WERI-Rb-1 (cell line): ENCODE data around the gene NPIPB2.

ENCODE experiments used
- DNase-seq: peaks from one replicate; pipeline ENCODE4 v3.0.0-alpha.2; 2020
- H3K27ac ChIP-seq: fragments of 250-450 bp; sonication (Bioruptor Pico); 2 replicates; pipeline ENCODE4 v1.5.1; 2020; ENCODE audit warnings: mild to moderate bottlenecking, moderate library complexity
- H3K27me3 ChIP-seq: fragments of 250-450 bp; sonication (Bioruptor Pico); 2 replicates; pipeline ENCODE4 v1.5.1; 2021; ENCODE audit warnings: mild to moderate bottlenecking, low read depth, moderate library complexity; ENCODE audit not compliant: insufficient read depth, severe bottlenecking
- H3K36me3 ChIP-seq: fragments of 250-450 bp; sonication (Bioruptor Pico); 2 replicates; pipeline ENCODE4 v1.5.1; 2020; ENCODE audit warnings: mild to moderate bottlenecking, moderate library complexity
- H3K4me3 ChIP-seq: 2 replicates; pipeline ENCODE4 v1.5.1; 2011; ENCODE audit warnings: low read depth, mild to moderate bottlenecking, control low read depth, low read length
- H3K9me3 ChIP-seq: fragments of 250-450 bp; sonication (Bioruptor Pico); 2 replicates; pipeline ENCODE4 v1.5.1; 2021; ENCODE audit warnings: mild to moderate bottlenecking, moderate library complexity; ENCODE audit not compliant: severe bottlenecking
- CTCF ChIP-seq: IDR thresholded peaks from 2 replicates; pipeline ENCODE4 v1.5.1; 2011; ENCODE audit warnings: low read depth, mild to moderate bottlenecking, control low read depth, inconsistent platforms, low read length

The NPIPB2 gene

GRCh38 chr16:11893571-11893970, 48.3 kb downstream of the NPIPB2 start:
- no peak for TF ChIP-seq CTCF
- no peaks in the 10 kb centered on the region for H3K27me3 ChIP-seq
- peaks cover 73% of the 10 kb centered on the region for H3K36me3 ChIP-seq
- no peak for DNase-seq
- no peaks in the 10 kb centered on the region for H3K9me3 ChIP-seq
- H3K27ac ChIP-seq = no peak overlapping the region
- no peak overlapping the region for H3K4me3 ChIP-seq

GRCh38 chr16:11892761-11893160, 49.1 kb downstream of the NPIPB2 start:
- Histone ChIP-seq H3K36me3 (peaks cover 77% of the 10 kb centered on the region), H3K9me3 (no peaks in the 10 kb centered on the region), H3K27me3 (no peaks in the 10 kb centered on the region), H3K4me3 (no peak overlapping the region), H3K27ac (no peak overlapping the region)
- TF ChIP-seq CTCF = no peak
- no peak for DNase-seq

GRCh38 chr16:11890231-11890965, 51.4 kb downstream of the NPIPB2 start:
- no peak for TF ChIP-seq CTCF
- DNase-seq = no peak
- Histone ChIP-seq H3K27me3 (no peaks in the 10 kb centered on the region), H3K9me3 (no peaks in the 10 kb centered on the region), H3K27ac (no peak overlapping the region), H3K4me3 (no peak overlapping the region), H3K36me3 (peaks cover 77% of the 10 kb centered on the region)

GRCh38 chr16:11886881-11887280, 55.0 kb downstream of the NPIPB2 start:
- H3K27me3 ChIP-seq = no peaks in the 10 kb centered on the region
- no peak for TF ChIP-seq CTCF
- no peak overlapping the region for H3K27ac ChIP-seq
- no peak overlapping the region for H3K4me3 ChIP-seq
- no peak for DNase-seq
- no peaks in the 10 kb centered on the region for H3K9me3 ChIP-seq
- peaks cover 85% of the 10 kb centered on the region for H3K36me3 ChIP-seq

- TF ChIP-seq CTCF = no peak
- Histone ChIP-seq H3K36me3 (peaks cover 87% of the 10 kb centered on the region), H3K4me3 (no peak overlapping the region), H3K27ac (no peak overlapping the region), H3K27me3 (no peaks in the 10 kb centered on the region), H3K9me3 (no peaks in the 10 kb centered on the region)
- DNase-seq = no peak
These were observed 57.8 kb downstream of the NPIPB2 start for GRCh38 chr16:11884035-11884434.

- TF ChIP-seq CTCF = no peak
- Histone ChIP-seq H3K27me3 (no peaks in the 10 kb centered on the region), H3K9me3 (no peaks in the 10 kb centered on the region), H3K36me3 (peaks cover 87% of the 10 kb centered on the region), H3K27ac (no peak overlapping the region), H3K4me3 (no peak overlapping the region)
- DNase-seq = no peak
These were observed 61.8 kb downstream of the NPIPB2 start for GRCh38 chr16:11880007-11880406.
